Measurements from ENCODE around the gene RSRP1.
"Not testable (repeated sequence)": the region's sequence is repeated elsewhere in the genome, so short reads cannot be mapped to it uniquely, and the experiment has no call there.

Gene RSRP1

GRCh38 chr1:25238046-25238445 is 9.2 kb downstream of the RSRP1 start:
- DNase-seq (ENCODE audit: low read depth), result no peak
- TF ChIP-seq CTCF (IDR thresholded peaks at IDR 0.05; ENCODE audit: insufficient read depth, low read depth, low read length, missing control alignments), result no peak
- H3K4me3 ChIP-seq (ENCODE audit: low read depth, low read length), result no peak overlapping the region

- H3K4me3 ChIP-seq (ENCODE audit: low read depth, low read length), result peak overlapping the region; percentile 37
- peak; percentile 22 for DNase-seq (ENCODE audit: low read depth)
Measured at GRCh38 chr1:25236261-25236660, 11.0 kb downstream of the RSRP1 start.

DNA sequence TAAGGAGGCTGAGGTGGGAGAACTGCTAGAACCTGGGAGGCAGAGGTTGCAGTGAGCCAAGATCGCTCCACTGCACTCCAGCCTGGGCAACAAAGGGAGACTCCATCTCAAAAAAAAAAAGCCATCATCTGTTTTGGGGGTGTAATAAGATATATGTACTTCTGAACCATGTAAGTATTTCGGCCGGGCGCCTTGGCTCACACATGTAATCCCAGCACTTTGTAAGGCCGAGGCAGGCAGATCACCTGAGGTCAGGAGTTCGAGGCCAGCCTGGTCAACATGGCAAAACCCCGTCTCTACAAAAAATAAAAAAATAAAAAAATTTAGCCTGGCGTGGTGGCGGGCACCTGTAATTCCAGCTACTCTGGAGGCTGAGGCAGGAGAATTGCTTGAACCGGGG is 11.8 kb downstream of the RSRP1 start:
- DNase-seq (ENCODE audit: low read depth); H3K4me3 ChIP-seq (ENCODE audit: low read depth, low read length): not testable (repeated sequence)

DNA sequence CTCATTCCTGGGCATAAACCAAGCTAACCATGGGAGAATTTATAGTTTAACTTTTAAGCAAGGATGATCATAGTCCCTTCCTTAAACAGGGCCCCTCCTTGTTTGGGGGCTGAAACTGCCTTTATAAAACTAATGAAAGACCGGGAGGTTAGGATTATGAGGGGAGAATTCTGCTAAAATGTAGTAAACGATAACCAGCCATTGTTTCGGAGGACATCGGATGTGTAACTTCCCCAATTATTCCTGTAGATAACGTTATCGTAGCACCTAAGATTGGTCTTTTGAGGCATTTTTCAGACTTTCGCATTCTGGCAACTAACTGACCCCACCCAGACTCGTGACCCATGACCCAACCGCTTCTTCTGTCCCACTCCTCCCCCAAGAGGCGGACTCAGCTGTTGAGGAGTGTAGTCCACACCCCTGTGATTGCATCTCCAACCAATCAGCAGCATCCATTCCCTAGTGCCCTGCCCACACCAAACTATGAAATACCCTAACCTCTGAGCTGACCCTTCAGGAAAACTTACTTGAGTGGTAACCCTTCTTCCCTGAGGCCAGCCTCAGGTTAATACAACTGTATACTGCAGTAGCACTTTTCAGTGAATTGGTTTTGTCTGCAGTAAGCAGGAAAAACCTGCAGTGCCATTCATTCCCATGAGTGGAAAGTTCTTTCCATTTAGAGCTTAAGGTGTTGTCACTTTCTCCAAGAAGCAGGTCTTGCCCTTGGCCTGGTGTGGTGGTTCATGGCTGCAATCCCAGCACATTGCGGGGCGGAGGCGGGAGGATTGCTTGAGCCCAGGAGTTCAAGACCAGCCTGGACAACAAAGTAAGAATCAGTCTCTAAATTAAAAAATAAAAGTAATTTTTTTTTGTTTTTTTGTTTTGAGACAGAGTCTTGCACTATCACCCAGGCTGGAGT is 14.1 kb downstream of the RSRP1 start:
- peak; percentile 92 for DNase-seq (ENCODE audit: low read depth)
- peak overlapping the region; percentile 90 for H3K4me3 ChIP-seq (ENCODE audit: low read depth, low read length)
- TF ChIP-seq CTCF (IDR thresholded peaks at IDR 0.05; ENCODE audit: insufficient read depth, low read depth, low read length, missing control alignments), result no peak

GRCh38 chr1:25232027-25232865 is 15.0 kb downstream of the RSRP1 start, which contains the start of gene SYF2:
TSS of gene SYF2 (minus strand) at chr1:25232502. CDS start at chr1:25232467, 35 bp downstream.
- TF ChIP-seq CTCF (IDR thresholded peaks at IDR 0.05; ENCODE audit: insufficient read depth, low read depth, low read length, missing control alignments), result no peak
- peak within 1 kb of the TSS; percentile 90 for H3K4me3 ChIP-seq (ENCODE audit: low read depth, low read length)
- peak; percentile 95 for DNase-seq (ENCODE audit: low read depth)

DNA sequence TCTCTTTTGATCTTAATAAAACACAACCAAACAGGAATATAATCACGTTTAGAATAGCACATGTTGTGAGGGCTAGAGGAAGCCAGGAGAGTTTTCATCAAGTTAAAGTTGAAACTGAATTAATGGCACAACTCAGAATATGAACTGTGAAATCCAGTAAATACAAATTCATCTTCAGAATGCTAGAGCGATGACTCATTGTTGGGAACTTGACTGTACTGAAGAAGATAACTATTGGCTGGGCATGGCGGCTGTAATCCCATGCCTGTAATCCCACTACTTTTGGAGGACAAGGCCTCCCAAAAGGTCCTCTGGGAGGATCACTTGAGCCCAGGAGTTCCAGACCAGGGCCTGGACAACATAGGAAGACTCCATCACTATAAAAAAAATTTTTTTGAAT is 23.8 kb downstream of the RSRP1 start:
- no peak for TF ChIP-seq CTCF (IDR thresholded peaks at IDR 0.05; ENCODE audit: insufficient read depth, low read depth, low read length, missing control alignments)
- no peak for DNase-seq (ENCODE audit: low read depth)
- H3K4me3 ChIP-seq (ENCODE audit: low read depth, low read length), result no peak overlapping the region

GRCh38 chr1:25222606-25223005 is 24.6 kb downstream of the RSRP1 start:
- TF ChIP-seq CTCF (IDR thresholded peaks at IDR 0.05; ENCODE audit: insufficient read depth, low read depth, low read length, missing control alignments), result no peak
- no peak overlapping the region for H3K4me3 ChIP-seq (ENCODE audit: low read depth, low read length)

More at GRCh38 chr1:25222606-25223005, 24.6 kb downstream of the RSRP1 start:
- no peak for DNase-seq (ENCODE audit: low read depth)

Data from GM12865 (cell line).